HepG2 (cell line): ENCODE measurements around the gene CDC14B.

ENCODE experiments used
- CHD2 ChIP-seq: IDR thresholded peaks from 2 replicates; pipeline ENCODE4 v1.6.1; 2011; ENCODE audit warnings: low read depth, low read length, improper control_type of control experiment
- DPF2 ChIP-seq: sonication (generic); formaldehyde crosslinking; IDR thresholded peaks from 2 replicates; pipeline ENCODE4 v1.4.0; 2020; ENCODE audit warnings: mild to moderate bottlenecking, low read depth, missing genetic modification reagents, borderline replicate concordance
- FOXA3 ChIP-seq: IDR thresholded peaks from 2 replicates; pipeline ENCODE4 v1.6.1; 2016; ENCODE audit warnings: missing genetic modification reagents, missing compliant biosample characterization
- FOXM1 ChIP-seq: sonication (generic); formaldehyde crosslinking; IDR thresholded peaks from 2 replicates; pipeline ENCODE4 v1.5.0; 2020; ENCODE audit warnings: missing genetic modification reagents
- HDAC6 ChIP-seq: fragments of 200-600 bp; sonication (generic); IDR thresholded peaks from 2 replicates; pipeline ENCODE4 v1.7.0; 2017; ENCODE audit warnings: mild to moderate bottlenecking, antibody characterized with exemption, low read length, low read depth
- MEF2D ChIP-seq: sonication (generic); formaldehyde crosslinking; IDR thresholded peaks from 2 replicates; pipeline ENCODE4 v1.5.1; 2020; ENCODE audit warnings: mild to moderate bottlenecking, missing genetic modification reagents
- MXI1 ChIP-seq: IDR thresholded peaks from 3 replicates; pipeline ENCODE4 v1.6.1; 2012; ENCODE audit warnings: low read depth, low read length, inconsistent platforms, borderline replicate concordance
- MYNN ChIP-seq: sonication (generic); formaldehyde crosslinking; IDR thresholded peaks from 2 replicates; pipeline ENCODE4 v1.4.0; 2020; ENCODE audit warnings: mild to moderate bottlenecking, low read depth, missing genetic modification reagents
- NFE2L2 ChIP-seq: fragments of 150-350 bp; IDR thresholded peaks from 2 replicates; pipeline ENCODE4 v1.6.1; 2014; ENCODE audit warnings: low read length
- SAFB2 ChIP-seq: sonication (generic); formaldehyde crosslinking; IDR thresholded peaks from 2 replicates; pipeline ENCODE4 v1.5.1; 2020; ENCODE audit warnings: missing genetic modification reagents, low read depth, mild to moderate bottlenecking, borderline replicate concordance
- TFAP4 ChIP-seq: sonication (generic); IDR thresholded peaks from 2 replicates; pipeline ENCODE4 v1.6.1; 2016; ENCODE audit warnings: low read depth, borderline replicate concordance
- ZMYM2 ChIP-seq: sonication (generic); formaldehyde crosslinking; IDR thresholded peaks from 2 replicates; pipeline ENCODE4 v1.8.0; 2022; ENCODE audit warnings: mild to moderate bottlenecking, missing genetic modification reagents
- ZNF225 ChIP-seq: sonication (generic); formaldehyde crosslinking; IDR thresholded peaks from 2 replicates; pipeline ENCODE4 v1.4.0; 2020; ENCODE audit warnings: mild to moderate bottlenecking, missing genetic modification reagents
- ZNF431 ChIP-seq: sonication (generic); formaldehyde crosslinking; IDR thresholded peaks from 2 replicates; pipeline ENCODE4 v1.9.0; 2022; ENCODE audit warnings: missing genetic modification reagents, low read depth, mild to moderate bottlenecking, borderline replicate concordance

GRCh38 chr9:96655198-96655851, 35.7 kb upstream of the CDC14B start, which contains the start of gene PRXL2C:
- TF ChIP-seq SAFB2: no peak
- TF ChIP-seq CHD2: no peak
- TF ChIP-seq MYNN: no peak
- TF ChIP-seq TFAP4: no peak
- TF ChIP-seq FOXM1 (CRISPR knock-in tag): no peak
- TF ChIP-seq FOXA3 (CRISPR knock-in tag): 0 out of 2 replicates have a peak, but pooled peaks have one; percentile 30
- TF ChIP-seq HDAC6: no peak
- TF ChIP-seq DPF2 (CRISPR knock-in tag): no peak
- peak; percentile 71; the same call in 1 of the 2 replicates for TF ChIP-seq ZMYM2 (CRISPR knock-in tag)
- no peak for TF ChIP-seq ZNF225 (CRISPR knock-in tag)
- no peak for TF ChIP-seq NFE2L2
- TF ChIP-seq MEF2D (CRISPR knock-in tag): no peak
- TF ChIP-seq ZNF431 (CRISPR knock-in tag): peak; percentile 93
- no peak; the same call in 2 of the 3 replicates for TF ChIP-seq MXI1
